Tracheal epithelial cell (primary cell): ENCODE measurements around the gene OR10J5. TPM values are rescaled to one million over a fixed set of nuclear protein-coding genes. Genes with fewer than 3 reads are reported as not detected.

Experiments
- total RNA-seq: library from RNA; depleted of rRNA; stranded (reverse); fragments of >200 nt; gene quantifications from 2 replicates; pipeline ENCODE4 v1.2.1, GENCODE V29; 2014

The OR10J5 gene
- total RNA-seq, result not detected in 2 replicates

GRCh38 chr1:159535907-159536306, at the start of gene OR10J5:
Gene OR10J5 (minus strand): TSS chr1:159536007. CDS start chr1:159536007, 0 bp downstream.

Other genes with a start within 250 kb of the OR10J5 start
- gene FCER1A, start 233.7 kb downstream of the OR10J5 start, total RNA-seq, result not detected in 2 replicates
- gene OR10J4, start 103.8 kb downstream of the OR10J5 start, total RNA-seq, result not detected in 2 replicates
- under 0.01 TPM in 1 of 2 replicates, not detected in the other for gene OR10J1, start 96.3 kb downstream of the OR10J5 start, total RNA-seq
- gene APCS, start 51.8 kb upstream of the OR10J5 start, total RNA-seq, result not detected in 2 replicates
- not detected in 2 replicates for gene CRP, start 178.6 kb upstream of the OR10J5 start, total RNA-seq
- 78.2 and 107 TPM in 2 replicates for gene DUSP23, start 245.0 kb upstream of the OR10J5 start, total RNA-seq